ENCODE data around the gene PAQR5. TPM values are rescaled to one million over a fixed set of nuclear protein-coding genes. Genes with fewer than 3 reads are reported as not detected.

Gene PAQR5
- total RNA-seq, 1 donor from 2014 or later: 1.2 TPM

- Mint-ChIP-seq H3K4me1 (ENCODE audit: low read depth, unreplicated experiment) (peaks cover 4% of the 10 kb centered on the region), H3K27me3 (ENCODE audit: low read depth, unreplicated experiment) (peaks cover 3% of the 10 kb centered on the region), H3K36me3 (ENCODE audit: low read depth, unreplicated experiment) (no peaks in the 10 kb centered on the region), H3K9me3 (ENCODE audit: unreplicated experiment) (peaks cover 2% of the 10 kb centered on the region), H3K4me3 (ENCODE audit: unreplicated experiment) (no peak overlapping the region), H3K27ac (ENCODE audit: unreplicated experiment) (no peak overlapping the region)
- no peaks in the 10 kb centered on the region for H3K4me1 ChIP-seq (ENCODE audit: insufficient read depth, low read length)
- no peaks in the 10 kb centered on the region for H4K20me1 ChIP-seq (ENCODE audit: insufficient read depth, low read length)
- H3K79me2 ChIP-seq (ENCODE audit: insufficient read depth, low read length): no peaks in the 10 kb centered on the region
- H2AFZ ChIP-seq (ENCODE audit: low read depth, low read length): no peak overlapping the region
- FAIRE-seq (no peak), DNase-seq (ENCODE audit: low read depth) (no peak)
- H3K27ac ChIP-seq (ENCODE audit: low read depth, low read length): no peak overlapping the region
- H3K9ac ChIP-seq (ENCODE audit: low read length): no peak overlapping the region
- H3K36me3 ChIP-seq (ENCODE audit: insufficient read depth, low read length): no peaks in the 10 kb centered on the region
- H3K4me2 ChIP-seq (ENCODE audit: low read length): no peak overlapping the region
- H3K27me3 ChIP-seq (ENCODE audit: insufficient read depth, low read length): no peaks in the 10 kb centered on the region
- no peaks in the 10 kb centered on the region for H3K9me3 ChIP-seq (ENCODE audit: insufficient read depth, low read depth, low read length)
- no peak overlapping the region for H3K4me3 ChIP-seq (ENCODE audit: insufficient read depth, low read depth, low read length)
- TF ChIP-seq CTCF (IDR thresholded peaks at IDR 0.05; ENCODE audit: insufficient read depth, low read depth, low read length): no peak
- no peak for TF ChIP-seq EZH2 (IDR thresholded peaks at IDR 0.05; ENCODE audit: insufficient read depth, low read length)
Measured at GRCh38 chr15:69343133-69343532, 44.4 kb downstream of the PAQR5 start.

- Mint-ChIP-seq H3K27ac (ENCODE audit: unreplicated experiment) (no peak overlapping the region), H3K4me1 (ENCODE audit: low read depth, unreplicated experiment) (peaks cover 2% of the 10 kb centered on the region), H3K9me3 (ENCODE audit: unreplicated experiment) (peaks cover 2% of the 10 kb centered on the region), H3K27me3 (ENCODE audit: low read depth, unreplicated experiment) (peaks cover 3% of the 10 kb centered on the region), H3K4me3 (ENCODE audit: unreplicated experiment) (no peak overlapping the region), H3K36me3 (ENCODE audit: low read depth, unreplicated experiment) (no peaks in the 10 kb centered on the region)
- Histone ChIP-seq H3K79me2 (ENCODE audit: insufficient read depth, low read length) (no peaks in the 10 kb centered on the region), H3K9ac (ENCODE audit: low read length) (no peak overlapping the region), H2AFZ (ENCODE audit: low read depth, low read length) (no peak overlapping the region), H3K27ac (ENCODE audit: low read depth, low read length) (no peak overlapping the region), H4K20me1 (ENCODE audit: insufficient read depth, low read length) (no peaks in the 10 kb centered on the region), H3K4me1 (ENCODE audit: insufficient read depth, low read length) (no peaks in the 10 kb centered on the region), H3K4me3 (ENCODE audit: insufficient read depth, low read depth, low read length) (no peak overlapping the region), H3K4me2 (ENCODE audit: low read length) (no peak overlapping the region), H3K36me3 (ENCODE audit: insufficient read depth, low read length) (no peaks in the 10 kb centered on the region), H3K27me3 (ENCODE audit: insufficient read depth, low read length) (no peaks in the 10 kb centered on the region), H3K9me3 (ENCODE audit: insufficient read depth, low read depth, low read length) (no peaks in the 10 kb centered on the region)
- FAIRE-seq (no peak), DNase-seq (ENCODE audit: low read depth) (no peak)
- no peak for TF ChIP-seq EZH2 (IDR thresholded peaks at IDR 0.05; ENCODE audit: insufficient read depth, low read length)
- TF ChIP-seq CTCF (IDR thresholded peaks at IDR 0.05; ENCODE audit: insufficient read depth, low read depth, low read length): no peak
Measured at GRCh38 chr15:69344238-69344637, 45.5 kb downstream of the PAQR5 start.

GRCh38 chr15:69346112-69346511, 47.4 kb downstream of the PAQR5 start:
- no peak for FAIRE-seq
- no peak overlapping the region for H3K27ac ChIP-seq (ENCODE audit: low read depth, low read length)
- H3K4me1 ChIP-seq (ENCODE audit: insufficient read depth, low read length): no peaks in the 10 kb centered on the region
- H3K9ac ChIP-seq (ENCODE audit: low read length): no peak overlapping the region
- peaks cover 2% of the 10 kb centered on the region for H3K4me1 Mint-ChIP-seq (ENCODE audit: low read depth, unreplicated experiment)
- no peak overlapping the region for H2AFZ ChIP-seq (ENCODE audit: low read depth, low read length)
- no peaks in the 10 kb centered on the region for H3K79me2 ChIP-seq (ENCODE audit: insufficient read depth, low read length)
- H3K9me3 Mint-ChIP-seq (ENCODE audit: unreplicated experiment): peaks cover 2% of the 10 kb centered on the region
- no peaks in the 10 kb centered on the region for H3K36me3 ChIP-seq (ENCODE audit: insufficient read depth, low read length)
- H3K4me3 ChIP-seq (ENCODE audit: insufficient read depth, low read depth, low read length): no peak overlapping the region
- H3K9me3 ChIP-seq (ENCODE audit: insufficient read depth, low read depth, low read length): no peaks in the 10 kb centered on the region
- no peak overlapping the region for H3K4me3 Mint-ChIP-seq (ENCODE audit: unreplicated experiment)
- no peaks in the 10 kb centered on the region for H3K36me3 Mint-ChIP-seq (ENCODE audit: low read depth, unreplicated experiment)
- H3K27me3 Mint-ChIP-seq (ENCODE audit: low read depth, unreplicated experiment): peaks cover 3% of the 10 kb centered on the region
- no peak overlapping the region for H3K4me2 ChIP-seq (ENCODE audit: low read length)
- TF ChIP-seq CTCF (IDR thresholded peaks at IDR 0.05; ENCODE audit: insufficient read depth, low read depth, low read length) (no peak), EZH2 (IDR thresholded peaks at IDR 0.05; ENCODE audit: insufficient read depth, low read length) (no peak)
- no peaks in the 10 kb centered on the region for H3K27me3 ChIP-seq (ENCODE audit: insufficient read depth, low read length)
- peak; percentile 13 for DNase-seq (ENCODE audit: low read depth)
- H4K20me1 ChIP-seq (ENCODE audit: insufficient read depth, low read length): no peaks in the 10 kb centered on the region
- H3K27ac Mint-ChIP-seq (ENCODE audit: unreplicated experiment): no peak overlapping the region

Measured in astrocyte (in vitro differentiated cells and primary cell).